K562 (cell line): Measurements from ENCODE around the gene WNT2. TPM values are rescaled to one million over a fixed set of nuclear protein-coding genes. Genes with fewer than 3 reads are reported as not detected.
A peak's percentile ranks its signal among the peaks of the same experiment; 100 is the strongest.

Source experiments
- ATAC-seq: fragments of 200-7000 bp; cut with Tn5 transposase; 3 replicates; pipeline ENCODE4 v1.9.1; 2020; ENCODE audit warnings: moderate library complexity
- BruUV-seq: library from RNA; stranded (reverse); fragments of 400-500 nt; replicated peaks from 2 replicates; lab custom pipeline; 2021; lab: Mats Ljungman, UMichigan
- CTCF ChIA-PET: fragments of 300-600 bp; formaldehyde crosslinking; extraction: SDS; loops from one replicate; lab custom pipeline; 2021; ENCODE audit warnings: low intra/inter-chr PET ratio; lab: Yijun Ruan, JAX
- POLR2A ChIA-PET: fragments of 300-600, 350-650 bp; sonication (Branson Sonifier 250); formaldehyde crosslinking; extraction: SDS; loops from one replicate; lab custom pipeline; 2021; ENCODE audit warnings: antibody characterized with exemption, inconsistent platforms; lab: Yijun Ruan, JAX
- DNase-seq, 4 experiments: peaks; one replicate each; pipeline versions ENCODE4 v3.0.0 to v3.0.0-alpha.2; 2011 to 2018; ENCODE audit warnings: low spot score in 3 of 4, mixed read lengths in 3 of 4; ENCODE audit errors: extremely low read depth in 1 of 4
- FAIRE-seq: peaks from 2 replicates; lab custom pipeline; 2011; peaks lifted over from hg19 to GRCh38; lab: Jason Lieb, UNC
- H2AFZ ChIP-seq: 2 replicates; pipeline ENCODE4 v1.6.0; 2011; ENCODE audit warnings: low read depth, low read length, control low read depth, inconsistent platforms
- H3K27ac ChIP-seq: fragments of 200-600 bp; 3 replicates; pipeline ENCODE4 v1.8.0; 2011; ENCODE audit warnings: low read depth, mild to moderate bottlenecking, control low read depth, inconsistent platforms, low read length, moderate library complexity, mixed read lengths; ENCODE audit errors: extremely low read depth
- H3K27me3 ChIP-seq, 2 experiments: fragments of 300-600 bp in 1 of 2; 2 replicates in 1 of 2; 3 replicates in 1 of 2; pipeline versions ENCODE4 v1.6.0 to v1.8.0; 2011; ENCODE audit warnings: inconsistent platforms in 2 of 2, low read length in 2 of 2, mild to moderate bottlenecking in 1 of 2, mixed read lengths in 1 of 2, moderate library complexity in 1 of 2; ENCODE audit not compliant: control insufficient read depth in 2 of 2, insufficient read depth in 2 of 2
- H3K36me3 ChIP-seq: fragments of 300-600 bp; 3 replicates; pipeline ENCODE4 v1.8.0; 2011; ENCODE audit warnings: mild to moderate bottlenecking, low read length, inconsistent platforms; ENCODE audit not compliant: control insufficient read depth, insufficient read depth
- H3K4me1 ChIP-seq, 2 experiments: fragments of 200-600 bp in 1 of 2; replicated peaks in 1 of 2; 2 replicates in 1 of 2; 3 replicates in 1 of 2; pipeline versions ENCODE4 v1.5.1 to v1.8.0; 2011; ENCODE audit warnings: inconsistent platforms in 2 of 2, low read length in 2 of 2, mild to moderate bottlenecking in 1 of 2, mixed read lengths in 1 of 2, moderate library complexity in 1 of 2; ENCODE audit not compliant: control insufficient read depth in 2 of 2, insufficient read depth in 2 of 2
- H3K4me2 ChIP-seq: 2 replicates; pipeline ENCODE4 v1.6.1; 2011; ENCODE audit warnings: low read length, control low read depth, inconsistent platforms, mixed read lengths; ENCODE audit not compliant: insufficient read depth
- H3K4me3 ChIP-seq: fragments of 200-600 bp; sonication (generic), shearing (Covaris generic); 2 replicates; pipeline ENCODE4 v1.5.1; 2016; ENCODE audit warnings: control low read depth, inconsistent platforms
- H3K79me2 ChIP-seq: fragments of 200-600 bp; 3 replicates; pipeline ENCODE4 v1.8.0; 2011; ENCODE audit warnings: low read length, inconsistent platforms; ENCODE audit not compliant: control insufficient read depth, insufficient read depth
- H3K9ac ChIP-seq, 2 experiments: 2 replicates each; pipeline versions ENCODE4 v1.6.0 to v1.6.1; 2011; ENCODE audit warnings: low read depth in 2 of 2, low read length in 2 of 2, control low read depth in 1 of 2, inconsistent platforms in 1 of 2, mild to moderate bottlenecking in 1 of 2, mixed read lengths in 1 of 2; ENCODE audit not compliant: insufficient read depth in 1 of 2
- H3K9me1 ChIP-seq: one replicate; pipeline ENCODE4 v1.6.0; 2011; ENCODE audit warnings: inconsistent platforms, mild to moderate bottlenecking, low read length, moderate library complexity; ENCODE audit not compliant: control insufficient read depth, insufficient read depth
- H3K9me3 ChIP-seq: replicated peaks from 2 replicates; pipeline ENCODE4 v1.5.1; 2011; ENCODE audit warnings: low read depth, low read length, inconsistent platforms; ENCODE audit not compliant: control insufficient read depth, insufficient read depth
- H4K20me1 ChIP-seq: replicated peaks from 2 replicates; pipeline ENCODE4 v1.6.1; 2011; ENCODE audit warnings: low read length, inconsistent platforms, mixed read lengths; ENCODE audit not compliant: control insufficient read depth, insufficient read depth
- ATF3 ChIP-seq, 2 experiments: fragments of 450-650 bp in 1 of 2; sonication (generic) in 1 of 2; formaldehyde crosslinking in 1 of 2; IDR thresholded peaks in 1 of 2; conservative IDR thresholded peaks in 1 of 2; 2 replicates each; pipeline versions ENCODE4 v1.6.1 to v1.8.1; 2016 to 2023; ENCODE audit warnings: mild to moderate bottlenecking in 2 of 2, moderate library complexity in 2 of 2, inconsistent platforms in 1 of 2, missing genetic modification reagents in 1 of 2
- FOSL1 ChIP-seq: fragments of 200-800 bp; sonication (Bioruptor generic); conservative IDR thresholded peaks from 2 replicates; pipeline ENCODE4 v1.6.1; 2016; ENCODE audit warnings: missing genetic modification characterization, missing compliant biosample characterization
- JUND ChIP-seq, 2 experiments: IDR thresholded peaks; 2 replicates in 1 of 2; 3 replicates in 1 of 2; pipeline ENCODE4 v1.6.1; 2011; ENCODE audit warnings: borderline replicate concordance in 2 of 2, low read depth in 2 of 2, low read length in 2 of 2, improper control_type of control experiment in 1 of 2, missing biosample characterization in 1 of 2, missing genetic modification characterization in 1 of 2, missing genetic modification reagents in 1 of 2
- XRCC4 ChIP-seq: IDR thresholded peaks from one replicate; pipeline ENCODE4 v1.6.1; 2011; ENCODE audit not compliant: insufficient read depth, insufficient read length; ENCODE audit errors: extremely low read depth
- ZNF316 ChIP-seq: fragments of 450-650 bp; IDR thresholded peaks from 2 replicates; pipeline ENCODE4 v1.6.1; 2016
- WGBS: fragments of 100-300 bp; shearing (Covaris generic); methylation state at CpG from one replicate; pipeline ENCODE4 v1.1.6; 2016; ENCODE audit warnings: low coverage, mixed read lengths; ENCODE audit not compliant: insufficient coverage; ENCODE audit errors: missing lambda C conversion rate; 5-methylcytosine and 5-hydroxymethylcytosine counted together
- in situ Hi-C: fragments of 300-500 bp; cut with MboI; formaldehyde crosslinking; loops from 4 replicates; pipeline ENCODE4 v1.15.0; 2018; ENCODE audit warnings: inconsistent platforms, mixed read lengths
- intact Hi-C: fragments of 100-400 bp; cut with micrococcal nuclease; formaldehyde crosslinking; loops from 2 replicates; pipeline ENCODE4 v1.14.2; 2022
- polyA plus RNA-seq, 8 experiments: library from polyadenylated mRNA; depleted of rRNA in 4 of 8; stranded (reverse) in 5 of 8; unstranded in 3 of 8; fragments of >200 nt; fragmentation: Nextera tagmentation in 2 of 8; fragmentation: Illumina TruSeq in 1 of 8; extraction: Ambion mirVana in 2 of 8; extraction: Trizol in 1 of 8; gene quantifications; 2 replicates each; pipeline versions ENCODE4 v1.2.1 to v1.2.3, GENCODE V29; 2011 to 2014; ENCODE audit warnings: inconsistent platforms in 1 of 8, missing spikeins in 1 of 8
- total RNA-seq, 7 experiments: library from RNA; depleted of rRNA in 6 of 7; stranded (reverse); fragments of >200 nt in 6 of 7; fragmentation: Illumina TruSeq in 2 of 7; extraction: Trizol in 2 of 7; gene quantifications; 2 replicates each; pipeline versions ENCODE4 v1.2.1 to v1.2.3, GENCODE V29; 2011 to 2021; ENCODE audit warnings: low replicate concordance in 1 of 7

Gene WNT2
- total and polyA plus RNA-seq, 9 of the 15 experiments (the other 6 are each of a cell fraction or from before 2014, with no cell fraction given): 0.04 TPM; not detected in 8

GRCh38 chr7:117269417-117269816, 53.4 kb downstream of the WNT2 start:
- Histone ChIP-seq H3K9ac (no peak overlapping the region), H2AFZ (no peak overlapping the region), H3K9me3 (no peaks in the 10 kb centered on the region), H3K79me2 (no peaks in the 10 kb centered on the region), H3K27me3 (peaks cover 15 to 21% of the 10 kb centered on the region in 2 experiments; a peak in 4 of 5 replicates), H3K4me2 (no peak overlapping the region), H3K4me3 (no peak overlapping the region), H3K36me3 (no peaks in the 10 kb centered on the region), H3K9me1 (no peaks in the 10 kb centered on the region), H3K27ac (no peak overlapping the region), H4K20me1 (no peaks in the 10 kb centered on the region), H3K4me1 (no peaks in the 10 kb centered on the region)
- ChIA-PET CTCF (no interaction called here), POLR2A (no interaction called here)
- BruUV-seq: no TSS peak
- intact Hi-C loops: no loop called here
- TF ChIP-seq ZNF316 (no peak), XRCC4 (no peak), FOSL1 (tag) (peak; percentile 67), JUND (IDR thresholded peaks at IDR 0.05; ENCODE audit: borderline replicate concordance, low read depth, low read length) (no peak), JUND (tag; IDR thresholded peaks at IDR 0.05; ENCODE audit: borderline replicate concordance, low read depth, low read length) (peak; percentile 33; the same call in 1 of the 3 replicates), ATF3 (IDR thresholded peaks at IDR 0.05) (peak; percentile 36), ATF3 (CRISPR knock-in tag; conservative IDR thresholded peaks at IDR 0.05) (no peak)
- in situ Hi-C loops: no loop called here
- no peak for DNase-seq
- peak; percentile 53; the same call in 2 of the 3 replicates for ATAC-seq
- WGBS: under 1% methylated on average over 5 of the region's 5 CpGs
- no peak for FAIRE-seq
